Endodermal cell (in vitro differentiated cells): ENCODE results near the gene MAS1L. TPM values are rescaled to one million over a fixed set of nuclear protein-coding genes. Genes with fewer than 3 reads are reported as not detected.

Source experiments
- DNase-seq: peaks from one replicate; pipeline ENCODE4 v3.0.0-alpha.2; 2017
- H3K27ac ChIP-seq: 2 replicates; pipeline ENCODE4 v1.5.1; 2013; ENCODE audit warnings: mild to moderate bottlenecking, low read depth, low read length, moderate library complexity
- H3K27me3 ChIP-seq: 2 replicates; pipeline ENCODE4 v1.6.1; 2013; ENCODE audit warnings: mild to moderate bottlenecking, low read length, moderate library complexity; ENCODE audit not compliant: insufficient read depth, control insufficient read depth, poor library complexity, severe bottlenecking
- H3K36me3 ChIP-seq: 2 replicates; pipeline ENCODE4 v1.7.0; 2013; ENCODE audit warnings: mild to moderate bottlenecking, low read length, moderate library complexity; ENCODE audit not compliant: control insufficient read depth, insufficient read depth
- H3K4me1 ChIP-seq: one replicate; pipeline ENCODE4 v1.7.0; 2013; ENCODE audit warnings: low read length; ENCODE audit not compliant: control insufficient read depth, insufficient read depth
- H3K4me3 ChIP-seq: 2 replicates; pipeline ENCODE4 v1.5.1; 2013; ENCODE audit warnings: mild to moderate bottlenecking, low read length, moderate library complexity
- H3K9ac ChIP-seq: 2 replicates; pipeline ENCODE4 v1.6.1; 2013; ENCODE audit warnings: mild to moderate bottlenecking, low read length, moderate library complexity; ENCODE audit not compliant: poor library complexity, severe bottlenecking; ENCODE audit errors: extremely low read depth
- H3K9me3 ChIP-seq: 2 replicates; pipeline ENCODE4 v1.6.1; 2013; ENCODE audit warnings: mild to moderate bottlenecking, low read length, moderate library complexity; ENCODE audit not compliant: control insufficient read depth
- H3K27ac Mint-ChIP-seq: 2 replicates; pipeline ENCODE4 v1.8.0; 2020; ENCODE audit warnings: mixed read lengths
- H3K27me3 Mint-ChIP-seq: 2 replicates; pipeline ENCODE4 v1.8.0; 2021; ENCODE audit warnings: mild to moderate bottlenecking, mixed read lengths; ENCODE audit not compliant: insufficient read depth
- H3K36me3 Mint-ChIP-seq: 2 replicates; pipeline ENCODE4 v1.8.0; 2020; ENCODE audit warnings: low read depth, mixed read lengths
- H3K4me1 Mint-ChIP-seq: 2 replicates; pipeline ENCODE4 v1.8.0; 2020; ENCODE audit warnings: mixed read lengths
- H3K4me3 Mint-ChIP-seq: 2 replicates; pipeline ENCODE4 v1.8.0; 2020; ENCODE audit warnings: mild to moderate bottlenecking, moderate library complexity, mixed read lengths
- H3K9me3 Mint-ChIP-seq: 2 replicates; pipeline ENCODE4 v1.8.0; 2020; ENCODE audit warnings: mild to moderate bottlenecking, mixed read lengths
- WGBS, 2 experiments: methylation state at CpG; one replicate each; pipeline versions ENCODE4 v1.1.5 to v1.1.7; 2013; ENCODE audit warnings: missing lambda C conversion rate in 2 of 2, mixed read lengths in 1 of 2; ENCODE audit not compliant: insufficient coverage in 1 of 2, insufficient read length in 1 of 2; 5-methylcytosine and 5-hydroxymethylcytosine counted together
- total RNA-seq, 2 donors: library from RNA; stranded (reverse); fragmentation: NEBNext Ultra II Directional in 1 of 2; extraction: Animal tissue kit (Norgen Biotek cat#: 25700) in 1 of 2; gene quantifications; 2 replicates in 1 of 2; 3 replicates in 1 of 2; pipeline ENCODE4 v1.2.1, GENCODE V29; 2021
- TF ChIP-seq, protein P1 (sequence below): fragments of 200-600 bp; sonication (generic); conservative IDR thresholded peaks from 2 replicates; pipeline ENCODE4 v1.5.0; 2021; ENCODE audit warnings: antibody characterized with exemption, mild to moderate bottlenecking

MAS1L gene
- total RNA-seq, 2 donors from 2014 or later: not detected

- Mint-ChIP-seq H3K4me1 (no peaks in the 10 kb centered on the region), H3K36me3 (no peaks in the 10 kb centered on the region), H3K9me3 (peaks cover 1% of the 10 kb centered on the region), H3K27me3 (no peaks in the 10 kb centered on the region), H3K4me3 (no peak overlapping the region), H3K27ac (no peak overlapping the region)
- no peaks in the 10 kb centered on the region for H3K4me1 ChIP-seq
- WGBS, 2 experiments: 88 to 100% methylated on average over 1 to 4 of the region's 4 CpGs
- H3K9ac ChIP-seq: no peak overlapping the region
- peaks cover 6% of the 10 kb centered on the region for H3K9me3 ChIP-seq
- TF ChIP-seq, protein P1, sequence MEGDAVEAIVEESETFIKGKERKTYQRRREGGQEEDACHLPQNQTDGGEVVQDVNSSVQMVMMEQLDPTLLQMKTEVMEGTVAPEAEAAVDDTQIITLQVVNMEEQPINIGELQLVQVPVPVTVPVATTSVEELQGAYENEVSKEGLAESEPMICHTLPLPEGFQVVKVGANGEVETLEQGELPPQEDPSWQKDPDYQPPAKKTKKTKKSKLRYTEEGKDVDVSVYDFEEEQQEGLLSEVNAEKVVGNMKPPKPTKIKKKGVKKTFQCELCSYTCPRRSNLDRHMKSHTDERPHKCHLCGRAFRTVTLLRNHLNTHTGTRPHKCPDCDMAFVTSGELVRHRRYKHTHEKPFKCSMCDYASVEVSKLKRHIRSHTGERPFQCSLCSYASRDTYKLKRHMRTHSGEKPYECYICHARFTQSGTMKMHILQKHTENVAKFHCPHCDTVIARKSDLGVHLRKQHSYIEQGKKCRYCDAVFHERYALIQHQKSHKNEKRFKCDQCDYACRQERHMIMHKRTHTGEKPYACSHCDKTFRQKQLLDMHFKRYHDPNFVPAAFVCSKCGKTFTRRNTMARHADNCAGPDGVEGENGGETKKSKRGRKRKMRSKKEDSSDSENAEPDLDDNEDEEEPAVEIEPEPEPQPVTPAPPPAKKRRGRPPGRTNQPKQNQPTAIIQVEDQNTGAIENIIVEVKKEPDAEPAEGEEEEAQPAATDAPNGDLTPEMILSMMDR: no peak
- no peaks in the 10 kb centered on the region for H3K27me3 ChIP-seq
- H3K36me3 ChIP-seq: no peaks in the 10 kb centered on the region
- no peak overlapping the region for H3K4me3 ChIP-seq
- no peak for DNase-seq
- H3K27ac ChIP-seq: no peak overlapping the region
Observed at GRCh38 chr6:29486577-29486976, 1.2 kb downstream of the MAS1L start.

DNA sequence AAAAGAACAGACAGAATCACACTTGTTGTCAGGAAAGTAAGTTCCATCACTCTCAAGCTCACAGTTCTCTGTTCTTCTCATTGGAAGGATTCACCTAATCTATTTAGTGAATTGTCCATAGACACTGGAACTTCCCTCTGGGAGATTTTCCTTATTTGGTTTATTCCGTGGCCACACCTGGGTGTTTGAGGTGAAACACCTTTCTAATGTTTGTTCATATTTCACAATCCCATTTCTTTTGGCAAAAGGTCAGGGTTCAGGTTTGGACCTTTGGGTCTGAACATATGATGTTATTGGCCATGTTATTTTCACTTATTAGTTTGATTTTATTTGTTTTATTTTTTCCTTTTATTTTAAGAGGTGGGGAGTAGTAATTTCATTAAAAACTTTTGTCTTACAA, 4.0 kb downstream of the MAS1L start:
- H3K27ac ChIP-seq: no peak overlapping the region
- no peaks in the 10 kb centered on the region for H3K27me3 ChIP-seq
- no peak for DNase-seq
- no peaks in the 10 kb centered on the region for H3K36me3 ChIP-seq
- Mint-ChIP-seq H3K9me3 (peaks cover 1% of the 10 kb centered on the region), H3K27ac (no peak overlapping the region), H3K27me3 (no peaks in the 10 kb centered on the region), H3K4me3 (no peak overlapping the region), H3K36me3 (no peaks in the 10 kb centered on the region), H3K4me1 (no peaks in the 10 kb centered on the region)
- H3K9ac ChIP-seq: no peak overlapping the region
- TF ChIP-seq, protein P1: no peak
- 78 to 100% methylated on average over 1 of the region's 1 CpG for WGBS, 2 experiments
- H3K9me3 ChIP-seq: no peaks in the 10 kb centered on the region
- no peak overlapping the region for H3K4me3 ChIP-seq
- H3K4me1 ChIP-seq: no peaks in the 10 kb centered on the region

- no peaks in the 10 kb centered on the region for H3K36me3 Mint-ChIP-seq
- TF ChIP-seq, protein P1: no peak
Observed at GRCh38 chr6:29483186-29483585, 4.6 kb downstream of the MAS1L start.

More at GRCh38 chr6:29483186-29483585, 4.6 kb downstream of the MAS1L start:
- Mint-ChIP-seq H3K4me3 (no peak overlapping the region), H3K9me3 (peaks cover 1% of the 10 kb centered on the region), H3K27ac (no peak overlapping the region), H3K27me3 (no peaks in the 10 kb centered on the region), H3K4me1 (no peaks in the 10 kb centered on the region)
- no peak for DNase-seq
- no peak overlapping the region for H3K4me3 ChIP-seq
- no peaks in the 10 kb centered on the region for H3K27me3 ChIP-seq
- WGBS, 2 experiments: 91 to 95% methylated on average over 2 to 3 of the region's 3 CpGs
- H3K4me1 ChIP-seq: no peaks in the 10 kb centered on the region
- no peaks in the 10 kb centered on the region for H3K9me3 ChIP-seq
- no peak overlapping the region for H3K9ac ChIP-seq
- no peaks in the 10 kb centered on the region for H3K36me3 ChIP-seq
- H3K27ac ChIP-seq: no peak overlapping the region
